Erythroblast (primary cell): ENCODE results near the gene CHST12.

Source experiments
- GATA1 ChIP-seq: IDR thresholded peaks from 2 replicates; pipeline ENCODE4 v1.6.1; 2011; ENCODE audit warnings: low read depth, mild to moderate bottlenecking, control low read depth, low read length, moderate library complexity
- POLR2A ChIP-seq: IDR thresholded peaks from 2 replicates; pipeline ENCODE4 v1.6.1; 2011; ENCODE audit warnings: mild to moderate bottlenecking, low read length

- TF ChIP-seq POLR2A (no peak), GATA1 (no peak)
Measured at GRCh38 chr7:2403718-2404648, 572 bp downstream of the CHST12 start.
